GM18526 (cell line): Measurements from ENCODE around the gene PCBD1.

Experiments
- POLR2A ChIP-seq: IDR thresholded peaks from 3 replicates; pipeline ENCODE4 v1.6.1; 2011; ENCODE audit not compliant: insufficient read length; ENCODE audit errors: extremely low read depth

The PCBD1 gene

GRCh38 chr10:70864935-70865334, 23.4 kb downstream of the PCBD1 start:
- no peak for TF ChIP-seq POLR2A

- no peak for TF ChIP-seq POLR2A
Observed at GRCh38 chr10:70863470-70864160, 24.8 kb downstream of the PCBD1 start.

- no peak for TF ChIP-seq POLR2A
Observed at GRCh38 chr10:70858759-70859158, 29.6 kb downstream of the PCBD1 start.

- TF ChIP-seq POLR2A = no peak
Observed at GRCh38 chr10:70856454-70856853, 31.9 kb downstream of the PCBD1 start.

DNA sequence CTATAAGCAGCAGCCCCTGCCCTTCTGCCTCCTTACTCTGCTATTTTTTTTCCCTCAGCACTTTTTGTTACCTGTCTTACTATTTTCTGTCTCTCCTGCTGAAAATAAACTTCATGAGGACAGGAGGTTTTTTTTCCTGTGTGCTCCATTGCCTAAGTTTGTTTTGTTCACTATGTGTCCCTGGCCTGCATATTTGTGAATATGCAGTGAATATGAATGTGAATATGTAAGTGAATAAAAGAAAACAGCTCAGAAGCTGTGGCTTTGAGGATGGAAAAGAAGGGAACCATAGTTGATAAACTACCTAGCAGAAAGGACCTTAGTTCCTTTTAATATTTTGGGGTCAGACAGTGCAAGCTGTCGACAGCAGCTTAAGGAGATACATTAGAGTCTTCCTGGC, 34.9 kb downstream of the PCBD1 start:
- no peak for TF ChIP-seq POLR2A

DNA sequence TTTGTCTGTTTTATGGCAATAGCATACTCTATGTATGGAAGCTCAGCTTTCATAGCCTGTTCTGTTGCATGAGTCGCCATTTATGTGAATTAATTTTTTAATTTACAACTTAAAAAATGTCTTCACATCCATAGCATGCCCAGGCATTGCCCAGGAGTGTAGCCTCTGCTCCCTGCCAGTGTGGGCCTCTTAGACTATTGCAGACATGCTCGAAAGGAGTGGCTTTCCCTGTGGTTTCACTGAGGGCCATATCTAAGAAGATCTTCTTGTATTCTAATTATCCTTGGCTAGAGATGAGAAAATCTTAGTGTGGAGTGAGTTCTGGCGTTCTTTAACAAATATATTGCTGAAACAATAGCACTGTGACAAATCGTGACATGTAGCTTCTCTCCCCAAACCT, 35.3 kb downstream of the PCBD1 start:
- no peak for TF ChIP-seq POLR2A

GRCh38 chr10:70851597-70852475, 36.5 kb downstream of the PCBD1 start:
- no peak for TF ChIP-seq POLR2A

DNA sequence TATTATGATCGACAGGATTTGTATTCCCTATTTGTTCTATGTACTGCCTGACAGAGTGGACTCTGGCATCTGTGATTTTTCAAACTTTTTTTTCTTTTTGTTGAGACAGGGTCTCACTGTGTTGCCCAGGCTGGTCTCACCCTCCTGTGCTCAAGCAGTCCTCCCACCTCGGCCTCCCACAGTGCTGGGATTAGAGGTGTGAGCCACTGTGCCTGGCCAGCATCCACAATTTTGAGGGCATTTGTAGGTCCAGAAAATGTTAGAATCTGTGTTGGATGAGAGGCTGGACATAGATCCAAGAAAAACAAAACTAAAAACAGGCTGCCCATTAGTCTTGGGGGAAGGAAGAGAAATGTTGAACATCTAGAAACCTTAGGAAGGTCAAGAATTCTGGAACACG, 38.3 kb downstream of the PCBD1 start:
- no peak for TF ChIP-seq POLR2A

GRCh38 chr10:70849582-70850016, 38.8 kb downstream of the PCBD1 start:
- no peak for TF ChIP-seq POLR2A

DNA sequence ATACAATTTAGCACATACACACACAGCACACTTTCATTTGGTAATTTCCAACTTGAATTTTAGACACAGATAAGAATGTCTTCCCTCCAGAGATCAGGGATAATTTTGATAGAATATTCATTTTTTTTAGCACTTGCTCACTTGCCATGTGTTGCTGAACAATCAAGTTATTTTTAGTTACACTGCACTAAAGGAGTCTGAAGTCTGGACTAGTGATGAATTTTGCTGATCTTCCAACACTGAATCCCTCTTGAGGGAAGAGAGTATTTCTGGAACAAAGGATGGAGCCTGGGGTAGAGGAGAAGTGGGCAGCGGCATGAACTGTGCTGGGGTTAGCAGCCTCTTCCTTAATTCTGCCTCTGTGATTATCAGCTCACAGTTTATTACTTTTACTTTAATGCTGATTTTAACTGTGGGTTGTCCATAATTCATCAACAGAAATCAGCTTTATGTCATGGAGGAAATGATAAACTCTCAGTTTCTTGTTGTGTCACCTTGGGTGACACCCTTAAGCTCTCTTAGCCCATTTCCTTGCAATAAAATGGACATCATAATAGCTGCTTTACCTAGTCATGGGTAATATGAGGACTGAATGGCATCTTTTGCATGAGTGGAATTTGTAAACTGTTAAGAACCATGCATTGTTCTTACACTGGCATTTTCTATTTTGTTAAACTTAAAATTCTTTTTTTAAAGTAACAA, 40.6 kb downstream of the PCBD1 start:
- TF ChIP-seq POLR2A = no peak

GRCh38 chr10:70846795-70847194, 41.6 kb downstream of the PCBD1 start:
- no peak for TF ChIP-seq POLR2A

DNA sequence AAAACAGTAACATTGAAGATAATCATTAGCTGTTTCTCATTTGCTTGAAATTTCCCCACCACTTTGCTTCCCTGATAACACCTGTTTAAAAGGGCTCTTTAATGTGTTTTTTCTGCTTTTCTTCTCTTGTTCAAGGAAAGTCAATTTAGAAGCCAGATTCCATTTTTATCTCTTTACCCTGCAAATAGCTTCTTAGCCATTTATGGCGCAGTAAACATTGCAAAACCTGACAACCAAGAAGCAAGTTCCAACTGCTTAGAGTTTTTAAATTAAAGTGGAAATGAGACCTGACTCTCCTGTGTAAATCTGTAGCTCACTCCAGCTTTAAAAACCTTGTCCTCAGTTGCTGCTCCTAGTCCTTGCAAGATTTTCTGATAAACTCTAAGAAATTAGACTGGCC, 42.5 kb downstream of the PCBD1 start:
- TF ChIP-seq POLR2A = no peak

- TF ChIP-seq POLR2A = no peak
Observed at GRCh38 chr10:70845256-70845655, 43.1 kb downstream of the PCBD1 start.

- no peak for TF ChIP-seq POLR2A
Observed at GRCh38 chr10:70843776-70844489, 44.4 kb downstream of the PCBD1 start.

- no peak for TF ChIP-seq POLR2A
Observed at GRCh38 chr10:70843333-70843732, 45.0 kb downstream of the PCBD1 start.
